NCI-H2171 (cell line): ENCODE data around the gene ARL14EP.

ENCODE experiments used
- DNase-seq: peaks from one replicate; lab custom pipeline; 2025; lab: John Stamatoyannopoulos, UW

Gene ARL14EP

GRCh38 chr11:30328681-30329080 lies 5.8 kb downstream of the ARL14EP start:
- DNase-seq = no peak

- no peak for DNase-seq
These were observed 6.4 kb downstream of the ARL14EP start for GRCh38 chr11:30329150-30329940.

- no peak for DNase-seq
These were observed 10.5 kb downstream of the ARL14EP start for GRCh38 chr11:30333405-30333804.

- no peak for DNase-seq
These were observed 19.8 kb downstream of the ARL14EP start for GRCh38 chr11:30342736-30343166.

- no peak for DNase-seq
These were observed 21.2 kb downstream of the ARL14EP start for GRCh38 chr11:30344085-30344484.

GRCh38 chr11:30345644-30346043 lies 22.7 kb downstream of the ARL14EP start:
- DNase-seq = no peak

GRCh38 chr11:30346068-30346688 lies 23.3 kb downstream of the ARL14EP start:
- DNase-seq = peak; percentile 73

- no peak for DNase-seq
These were observed 25.1 kb downstream of the ARL14EP start for GRCh38 chr11:30348035-30348434.

- no peak for DNase-seq
These were observed 27.0 kb downstream of the ARL14EP start for GRCh38 chr11:30349885-30350284.

- DNase-seq = no peak
These were observed 27.5 kb downstream of the ARL14EP start for GRCh38 chr11:30350384-30350783.

- no peak for DNase-seq
These were observed 28.2 kb downstream of the ARL14EP start for GRCh38 chr11:30351061-30351460.

- no peak for DNase-seq
These were observed 33.5 kb downstream of the ARL14EP start for GRCh38 chr11:30356391-30356790.

- DNase-seq = no peak
These were observed 35.0 kb downstream of the ARL14EP start for GRCh38 chr11:30357872-30358271.

- no peak for DNase-seq
These were observed 35.6 kb downstream of the ARL14EP start for GRCh38 chr11:30358536-30358935.

GRCh38 chr11:30360741-30361140 lies 37.8 kb downstream of the ARL14EP start:
- no peak for DNase-seq

GRCh38 chr11:30364139-30364836 lies 41.4 kb downstream of the ARL14EP start:
- DNase-seq = no peak

GRCh38 chr11:30364837-30365482 lies 42.1 kb downstream of the ARL14EP start:
- DNase-seq = no peak

GRCh38 chr11:30365793-30366517 lies 43.1 kb downstream of the ARL14EP start:
- DNase-seq = no peak

GRCh38 chr11:30368394-30368793 lies 45.5 kb downstream of the ARL14EP start:
- DNase-seq = no peak

- no peak for DNase-seq
These were observed 47.3 kb downstream of the ARL14EP start for GRCh38 chr11:30370164-30370563.

- DNase-seq = no peak
These were observed 54.4 kb downstream of the ARL14EP start for GRCh38 chr11:30377347-30377746.

- DNase-seq = no peak
These were observed 57.9 kb downstream of the ARL14EP start for GRCh38 chr11:30380846-30381245.
